ENCODE measurements around the gene BAAT. TPM values are rescaled to one million over a fixed set of nuclear protein-coding genes. Genes with fewer than 3 reads are reported as not detected.

Gene BAAT
- total and polyA plus RNA-seq, 2 of the 4 experiments (the other 2 are of a cell fraction) = not detected

- Histone ChIP-seq H4K5ac (ENCODE audit: low read depth, low read length) (no peak overlapping the region), H3K4ac (ENCODE audit: low read depth, low read length) (no peak overlapping the region), H4K20me1 (ENCODE audit: insufficient read depth, low read length) (no peaks in the 10 kb centered on the region), H2BK120ac (ENCODE audit: low read depth, low read length) (no peak overlapping the region), H3K18ac (ENCODE audit: low read depth, low read length) (no peak overlapping the region), H3K4me3 (ENCODE audit: insufficient read depth, low read depth, low read length) (no peak overlapping the region), H3K36me3 (ENCODE audit: control insufficient read depth, insufficient read depth, low read length) (no peaks in the 10 kb centered on the region), H3K27ac (ENCODE audit: insufficient read depth, low read length) (no peak overlapping the region), H4K91ac (ENCODE audit: insufficient read depth, low read depth, low read length) (no peak overlapping the region), H3K23ac (ENCODE audit: low read depth, low read length) (no peak overlapping the region), H3K9me1 (ENCODE audit: insufficient read depth, low read length) (no peaks in the 10 kb centered on the region), H3K79me1 (ENCODE audit: low read depth in 1 of 2, low read length in 2 of 2) (no peaks in the 10 kb centered on the region), H3K27me3 (ENCODE audit: control insufficient read depth, insufficient read depth, low read length) (no peaks in the 10 kb centered on the region), H2AK9ac (replicated peaks; ENCODE audit: low read depth, low read length, poor library complexity) (no peak overlapping the region), H2BK20ac (ENCODE audit: low read depth, low read length) (no peak overlapping the region), H3K9me3 (ENCODE audit: control insufficient read depth, insufficient read depth, low read length) (no peaks in the 10 kb centered on the region), H3K9ac (ENCODE audit: low read depth, low read length) (no peak overlapping the region), H2BK5ac (ENCODE audit: low read depth, low read length, poor library complexity, severe bottlenecking) (no peak overlapping the region), H2AK5ac (ENCODE audit: low read depth, low read length) (no peak overlapping the region), H3K4me1 (ENCODE audit: control insufficient read depth, insufficient read depth, low read length) (no peaks in the 10 kb centered on the region), H2BK15ac (ENCODE audit: low read depth, low read length) (no peak overlapping the region), H3K4me2 (ENCODE audit: low read depth, low read length) (no peak overlapping the region), H2AFZ (replicated peaks; ENCODE audit: low read length, poor library complexity) (no peak overlapping the region), H3K14ac (replicated peaks; ENCODE audit: low read depth, low read length) (no peak overlapping the region), H4K8ac (ENCODE audit: low read depth in 2 of 2, low read length in 2 of 2) (no peak overlapping the region), H3K56ac (ENCODE audit: extremely low read depth, insufficient read depth, low read length) (no peak overlapping the region)
- dilution Hi-C loops (cut with HindIII; ENCODE audit: low sequenced_read_pairs, unreplicated experiment) (no loop called here), in situ Hi-C loops (cut with MboI; ENCODE audit: low sequenced_read_pairs) (no loop called here), intact Hi-C loops (cut with micrococcal nuclease) (no loop called here)
- POLR2A ChIA-PET (ENCODE audit: unreplicated experiment) = no interaction called here
- CTCF ChIA-PET = no interaction called here
- TF ChIP-seq RFX5 (IDR thresholded peaks at IDR 0.05; ENCODE audit: low read depth, low read length) = no peak
- no peak for TF ChIP-seq MAZ (IDR thresholded peaks at IDR 0.05; ENCODE audit: borderline replicate concordance, low read depth, low read length)
- no peak for TF ChIP-seq NFE2L2 (IDR thresholded peaks at IDR 0.05; ENCODE audit: low read depth, low read length)
- TF ChIP-seq FOS (IDR thresholded peaks at IDR 0.05; ENCODE audit: low read depth, low read length) = no peak
- TF ChIP-seq SMC3 (IDR thresholded peaks at IDR 0.05; ENCODE audit: low read depth, low read length) = no peak
- TF ChIP-seq POLR2A (IDR thresholded peaks at IDR 0.05; ENCODE audit: low read depth, low read length) = no peak
- no peak for TF ChIP-seq CHD1 (IDR thresholded peaks at IDR 0.05; ENCODE audit: low read depth, low read length)
- TF ChIP-seq RCOR1 (IDR thresholded peaks at IDR 0.05; ENCODE audit: insufficient replicate concordance, low read length) = no peak
- TF ChIP-seq MAFK (IDR thresholded peaks at IDR 0.05; ENCODE audit: low read depth, low read length) = no peak
- no peak for TF ChIP-seq CEBPB (IDR thresholded peaks at IDR 0.05; ENCODE audit: low read depth, low read length)
- no peak for TF ChIP-seq USF2 (IDR thresholded peaks at IDR 0.05; ENCODE audit: low read depth, low read length)
- no peak for TF ChIP-seq CTCF (conservative IDR thresholded peaks at IDR 0.05; ENCODE audit: low read depth, low read length)
- TF ChIP-seq RAD21 (IDR thresholded peaks at IDR 0.05; ENCODE audit: low read length) = no peak
- no peak for TF ChIP-seq BHLHE40 (IDR thresholded peaks at IDR 0.05; ENCODE audit: low read depth, low read length)
- no peak for TF ChIP-seq MXI1 (IDR thresholded peaks at IDR 0.05; ENCODE audit: borderline replicate concordance, low read depth, low read length)
- no peak for TF ChIP-seq ELK1 (IDR thresholded peaks at IDR 0.05; ENCODE audit: borderline replicate concordance, low read depth, low read length)
- no peak for DNase-seq
- no peak for ATAC-seq (ENCODE audit: low read depth)
- BruUV-seq (replicated peaks) = no TSS peak
Observed at GRCh38 chr9:101360647-101361046, 24.2 kb downstream of the BAAT start.

Measured in IMR-90 (cell line).